ENCODE results near the gene TAS2R14.

GRCh38 chr12:10910380-10910779 lies 28.7 kb downstream of the TAS2R14 start:
- TF ChIP-seq ZBTB20 (CRISPR knock-in tag; IDR thresholded peaks at IDR 0.05; ENCODE audit: borderline replicate concordance, low read depth) (no peak), E2F1 (CRISPR knock-in tag; IDR thresholded peaks at IDR 0.05) (no peak), ZNF576 (CRISPR knock-in tag; IDR thresholded peaks at IDR 0.05) (no peak), EZH2 (conservative IDR thresholded peaks at IDR 0.05; ENCODE audit: low read depth, low read length) (no peak), ZFP36L2 (CRISPR knock-in tag; IDR thresholded peaks at IDR 0.05) (no peak), FOXP4 (CRISPR knock-in tag; IDR thresholded peaks at IDR 0.05) (no peak), ZNF543 (CRISPR knock-in tag; IDR thresholded peaks at IDR 0.05) (no peak), ZNF790 (CRISPR knock-in tag; IDR thresholded peaks at IDR 0.05; ENCODE audit: borderline replicate concordance) (no peak)
